ENCODE results near the gene JAKMIP3.

DNA sequence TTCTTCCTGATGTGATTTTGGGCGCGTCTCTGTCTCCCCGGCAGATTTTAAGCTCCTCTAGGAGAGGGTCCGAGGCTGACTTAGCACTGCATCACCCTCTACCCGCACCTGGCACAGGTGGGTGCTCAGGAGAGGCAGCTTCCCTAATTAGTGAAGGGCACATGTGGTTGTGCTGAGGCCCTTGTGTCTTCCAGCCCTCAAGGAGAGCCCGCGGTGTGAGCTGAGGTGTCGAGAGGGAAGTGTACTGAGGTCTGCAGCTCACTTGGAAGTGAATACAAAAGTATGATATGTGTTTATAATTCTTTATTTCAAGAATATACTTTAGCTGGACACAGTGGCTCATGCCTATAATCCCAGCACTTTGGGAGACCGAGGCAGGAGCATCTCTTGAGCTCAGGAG is 20.4 kb upstream of the JAKMIP3 start:
- TF ChIP-seq, protein P1, sequence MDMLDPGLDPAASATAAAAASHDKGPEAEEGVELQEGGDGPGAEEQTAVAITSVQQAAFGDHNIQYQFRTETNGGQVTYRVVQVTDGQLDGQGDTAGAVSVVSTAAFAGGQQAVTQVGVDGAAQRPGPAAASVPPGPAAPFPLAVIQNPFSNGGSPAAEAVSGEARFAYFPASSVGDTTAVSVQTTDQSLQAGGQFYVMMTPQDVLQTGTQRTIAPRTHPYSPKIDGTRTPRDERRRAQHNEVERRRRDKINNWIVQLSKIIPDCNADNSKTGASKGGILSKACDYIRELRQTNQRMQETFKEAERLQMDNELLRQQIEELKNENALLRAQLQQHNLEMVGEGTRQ (IDR thresholded peaks at IDR 0.05; ENCODE audit: borderline replicate concordance, low read depth, low read length): no peak
- TF ChIP-seq EZH2 (IDR thresholded peaks at IDR 0.05; ENCODE audit: borderline replicate concordance, control insufficient read depth, low read depth, low read length) (no peak), TCF7 (IDR thresholded peaks at IDR 0.05; ENCODE audit: borderline replicate concordance) (no peak), SUZ12 (IDR thresholded peaks at IDR 0.05; ENCODE audit: unreplicated experiment) (no peak)
- TF ChIP-seq, protein P2, sequence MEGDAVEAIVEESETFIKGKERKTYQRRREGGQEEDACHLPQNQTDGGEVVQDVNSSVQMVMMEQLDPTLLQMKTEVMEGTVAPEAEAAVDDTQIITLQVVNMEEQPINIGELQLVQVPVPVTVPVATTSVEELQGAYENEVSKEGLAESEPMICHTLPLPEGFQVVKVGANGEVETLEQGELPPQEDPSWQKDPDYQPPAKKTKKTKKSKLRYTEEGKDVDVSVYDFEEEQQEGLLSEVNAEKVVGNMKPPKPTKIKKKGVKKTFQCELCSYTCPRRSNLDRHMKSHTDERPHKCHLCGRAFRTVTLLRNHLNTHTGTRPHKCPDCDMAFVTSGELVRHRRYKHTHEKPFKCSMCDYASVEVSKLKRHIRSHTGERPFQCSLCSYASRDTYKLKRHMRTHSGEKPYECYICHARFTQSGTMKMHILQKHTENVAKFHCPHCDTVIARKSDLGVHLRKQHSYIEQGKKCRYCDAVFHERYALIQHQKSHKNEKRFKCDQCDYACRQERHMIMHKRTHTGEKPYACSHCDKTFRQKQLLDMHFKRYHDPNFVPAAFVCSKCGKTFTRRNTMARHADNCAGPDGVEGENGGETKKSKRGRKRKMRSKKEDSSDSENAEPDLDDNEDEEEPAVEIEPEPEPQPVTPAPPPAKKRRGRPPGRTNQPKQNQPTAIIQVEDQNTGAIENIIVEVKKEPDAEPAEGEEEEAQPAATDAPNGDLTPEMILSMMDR (IDR thresholded peaks at IDR 0.05 in 2 of 3, conservative IDR thresholded peaks at IDR 0.05 in 1 of 3; ENCODE audit: control insufficient read depth in 2 of 3, extremely low read depth in 1 of 3, insufficient read depth in 1 of 3, low read depth in 3 of 3, low read length in 3 of 3): no peak
- TF ChIP-seq, protein P3, sequence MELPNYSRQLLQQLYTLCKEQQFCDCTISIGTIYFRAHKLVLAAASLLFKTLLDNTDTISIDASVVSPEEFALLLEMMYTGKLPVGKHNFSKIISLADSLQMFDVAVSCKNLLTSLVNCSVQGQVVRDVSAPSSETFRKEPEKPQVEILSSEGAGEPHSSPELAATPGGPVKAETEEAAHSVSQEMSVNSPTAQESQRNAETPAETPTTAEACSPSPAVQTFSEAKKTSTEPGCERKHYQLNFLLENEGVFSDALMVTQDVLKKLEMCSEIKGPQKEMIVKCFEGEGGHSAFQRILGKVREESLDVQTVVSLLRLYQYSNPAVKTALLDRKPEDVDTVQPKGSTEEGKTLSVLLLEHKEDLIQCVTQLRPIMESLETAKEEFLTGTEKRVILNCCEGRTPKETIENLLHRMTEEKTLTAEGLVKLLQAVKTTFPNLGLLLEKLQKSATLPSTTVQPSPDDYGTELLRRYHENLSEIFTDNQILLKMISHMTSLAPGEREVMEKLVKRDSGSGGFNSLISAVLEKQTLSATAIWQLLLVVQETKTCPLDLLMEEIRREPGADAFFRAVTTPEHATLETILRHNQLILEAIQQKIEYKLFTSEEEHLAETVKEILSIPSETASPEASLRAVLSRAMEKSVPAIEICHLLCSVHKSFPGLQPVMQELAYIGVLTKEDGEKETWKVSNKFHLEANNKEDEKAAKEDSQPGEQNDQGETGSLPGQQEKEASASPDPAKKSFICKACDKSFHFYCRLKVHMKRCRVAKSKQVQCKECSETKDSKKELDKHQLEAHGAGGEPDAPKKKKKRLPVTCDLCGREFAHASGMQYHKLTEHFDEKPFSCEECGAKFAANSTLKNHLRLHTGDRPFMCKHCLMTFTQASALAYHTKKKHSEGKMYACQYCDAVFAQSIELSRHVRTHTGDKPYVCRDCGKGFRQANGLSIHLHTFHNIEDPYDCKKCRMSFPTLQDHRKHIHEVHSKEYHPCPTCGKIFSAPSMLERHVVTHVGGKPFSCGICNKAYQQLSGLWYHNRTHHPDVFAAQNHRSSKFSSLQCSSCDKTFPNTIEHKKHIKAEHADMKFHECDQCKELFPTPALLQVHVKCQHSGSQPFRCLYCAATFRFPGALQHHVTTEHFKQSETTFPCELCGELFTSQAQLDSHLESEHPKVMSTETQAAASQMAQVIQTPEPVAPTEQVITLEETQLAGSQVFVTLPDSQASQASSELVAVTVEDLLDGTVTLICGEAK (IDR thresholded peaks at IDR 0.05; ENCODE audit: borderline replicate concordance): no peak

Data from GM12878 (cell line).